IMR-90 (cell line): Measurements from ENCODE around the gene AGPS. TPM values are rescaled to one million over a fixed set of nuclear protein-coding genes. Genes with fewer than 3 reads are reported as not detected.

ENCODE experiments used
- ATAC-seq: fragments of 200-7000 bp; cut with Tn5 transposase; 2 replicates; pipeline ENCODE4 v1.9.1; 2020; ENCODE audit warnings: low read depth, mild to moderate bottlenecking, moderate library complexity
- BruUV-seq: library from RNA; stranded (reverse); fragments of 400-500 nt; replicated peaks from 2 replicates; lab custom pipeline; 2021; lab: Mats Ljungman, UMichigan
- CTCF ChIA-PET: fragments of 300-600 bp; formaldehyde crosslinking; extraction: SDS; loops from one replicate; lab custom pipeline; 2021; ENCODE audit warnings: antibody characterized with exemption; lab: Yijun Ruan, JAX
- POLR2A ChIA-PET: fragments of 300-600 bp; sonication (Branson Sonifier 250); formaldehyde crosslinking; loops from one replicate; lab custom pipeline; 2022; ENCODE audit warnings: antibody characterized with exemption; ENCODE audit not compliant: unreplicated experiment; lab: Charles Lee
- DNase-seq: peaks from one replicate; pipeline ENCODE4 v3.0.0; 2013
- H2AFZ ChIP-seq: replicated peaks from 2 replicates; pipeline ENCODE3; 2013; ENCODE audit warnings: low read length, mild to moderate bottlenecking; ENCODE audit not compliant: poor library complexity
- H2AK5ac ChIP-seq: 2 replicates; pipeline ENCODE4 v1.6.1; 2013; ENCODE audit warnings: low read depth, low read length, inconsistent platforms
- H2AK9ac ChIP-seq: replicated peaks from 2 replicates; pipeline ENCODE3; 2013; ENCODE audit warnings: mild to moderate bottlenecking, low read depth, low read length, moderate library complexity; ENCODE audit not compliant: poor library complexity
- H2BK120ac ChIP-seq: 2 replicates; pipeline ENCODE4 v1.6.1; 2013; ENCODE audit warnings: low read depth, low read length, inconsistent platforms
- H2BK15ac ChIP-seq: 3 replicates; pipeline ENCODE4 v1.6.1; 2013; ENCODE audit warnings: low read depth, low read length, inconsistent platforms
- H2BK20ac ChIP-seq: 2 replicates; pipeline ENCODE4 v1.6.1; 2013; ENCODE audit warnings: low read depth, mild to moderate bottlenecking, inconsistent platforms, low read length, moderate library complexity
- H2BK5ac ChIP-seq: 2 replicates; pipeline ENCODE4 v1.6.1; 2013; ENCODE audit warnings: mild to moderate bottlenecking, low read depth, low read length, inconsistent platforms; ENCODE audit not compliant: poor library complexity, severe bottlenecking
- H3K14ac ChIP-seq: replicated peaks from 2 replicates; pipeline ENCODE4 v1.6.1; 2013; ENCODE audit warnings: low read depth, low read length, inconsistent platforms
- H3K18ac ChIP-seq: 2 replicates; pipeline ENCODE4 v1.6.1; 2013; ENCODE audit warnings: low read depth, low read length, control low read depth
- H3K23ac ChIP-seq: 2 replicates; pipeline ENCODE4 v1.6.1; 2013; ENCODE audit warnings: low read depth, low read length, inconsistent platforms
- H3K27ac ChIP-seq: 2 replicates; pipeline ENCODE4 v1.5.1; 2013; ENCODE audit warnings: mild to moderate bottlenecking, control low read depth, low read length; ENCODE audit not compliant: insufficient read depth
- H3K27me3 ChIP-seq: 2 replicates; pipeline ENCODE4 v1.6.1; 2013; ENCODE audit warnings: low read length; ENCODE audit not compliant: control insufficient read depth, insufficient read depth
- H3K36me3 ChIP-seq: 2 replicates; pipeline ENCODE4 v1.6.1; 2013; ENCODE audit warnings: low read length, mixed read lengths; ENCODE audit not compliant: control insufficient read depth, insufficient read depth
- H3K4ac ChIP-seq: 2 replicates; pipeline ENCODE4 v1.6.1; 2013; ENCODE audit warnings: low read depth, low read length, inconsistent platforms
- H3K4me1 ChIP-seq: 2 replicates; pipeline ENCODE4 v1.6.1; 2013; ENCODE audit warnings: low read length, mixed read lengths; ENCODE audit not compliant: control insufficient read depth, insufficient read depth
- H3K4me2 ChIP-seq: 2 replicates; pipeline ENCODE4 v1.6.1; 2013; ENCODE audit warnings: low read depth, mild to moderate bottlenecking, control low read depth, low read length, moderate library complexity
- H3K4me3 ChIP-seq: 2 replicates; pipeline ENCODE4 v1.5.1; 2013; ENCODE audit warnings: low read depth, mild to moderate bottlenecking, control low read depth, low read length, moderate library complexity; ENCODE audit not compliant: insufficient read depth
- H3K56ac ChIP-seq: 2 replicates; pipeline ENCODE4 v1.6.1; 2013; ENCODE audit warnings: low read length, inconsistent platforms; ENCODE audit not compliant: insufficient read depth; ENCODE audit errors: extremely low read depth
- H3K79me1 ChIP-seq, 2 experiments: 2 replicates each; pipeline ENCODE4 v1.6.1; 2013; ENCODE audit warnings: low read length in 2 of 2, inconsistent platforms in 1 of 2, low read depth in 1 of 2
- H3K9ac ChIP-seq: 2 replicates; pipeline ENCODE4 v1.6.1; 2013; ENCODE audit warnings: low read depth, low read length, control low read depth
- H3K9me1 ChIP-seq: 2 replicates; pipeline ENCODE4 v1.6.1; 2013; ENCODE audit warnings: low read length, inconsistent platforms; ENCODE audit not compliant: insufficient read depth
- H3K9me3 ChIP-seq: 2 replicates; pipeline ENCODE4 v1.6.1; 2013; ENCODE audit warnings: low read length; ENCODE audit not compliant: control insufficient read depth, insufficient read depth
- H4K20me1 ChIP-seq: 2 replicates; pipeline ENCODE4 v1.6.1; 2013; ENCODE audit warnings: low read length, inconsistent platforms; ENCODE audit not compliant: insufficient read depth
- H4K5ac ChIP-seq: 2 replicates; pipeline ENCODE4 v1.6.1; 2013; ENCODE audit warnings: mild to moderate bottlenecking, low read depth, low read length, control low read depth
- H4K8ac ChIP-seq, 2 experiments: 2 replicates each; pipeline ENCODE4 v1.6.1; 2013; ENCODE audit warnings: low read depth in 2 of 2, low read length in 2 of 2, control low read depth in 1 of 2, inconsistent platforms in 1 of 2
- H4K91ac ChIP-seq: 2 replicates; pipeline ENCODE4 v1.6.1; 2013; ENCODE audit warnings: low read depth, low read length, inconsistent platforms; ENCODE audit not compliant: insufficient read depth
- BHLHE40 ChIP-seq: fragments of 150-350 bp; IDR thresholded peaks from 2 replicates; pipeline ENCODE4 v1.6.1; 2016; ENCODE audit warnings: mild to moderate bottlenecking, low read depth, low read length
- CEBPB ChIP-seq: IDR thresholded peaks from 2 replicates; pipeline ENCODE4 v1.6.1; 2012; ENCODE audit warnings: low read depth, low read length, improper control_type of control experiment
- MAZ ChIP-seq: IDR thresholded peaks from 2 replicates; pipeline ENCODE4 v1.6.1; 2012; ENCODE audit warnings: low read depth, mild to moderate bottlenecking, low read length, improper control_type of control experiment, moderate library complexity, borderline replicate concordance
- MXI1 ChIP-seq: IDR thresholded peaks from 2 replicates; pipeline ENCODE4 v1.6.1; 2012; ENCODE audit warnings: low read depth, mild to moderate bottlenecking, low read length, moderate library complexity, borderline replicate concordance
- NFE2L2 ChIP-seq: fragments of 150-350 bp; IDR thresholded peaks from 2 replicates; pipeline ENCODE4 v1.6.1; 2016; ENCODE audit warnings: low read depth, mild to moderate bottlenecking, low read length
- POLR2A ChIP-seq: IDR thresholded peaks from 2 replicates; pipeline ENCODE4 v1.6.1; 2012; ENCODE audit warnings: mild to moderate bottlenecking, low read depth, low read length
- RAD21 ChIP-seq: IDR thresholded peaks from 2 replicates; pipeline ENCODE4 v1.6.1; 2012; ENCODE audit warnings: low read length, improper control_type of control experiment
- RCOR1 ChIP-seq: IDR thresholded peaks from 2 replicates; pipeline ENCODE4 v1.6.1; 2012; ENCODE audit warnings: mild to moderate bottlenecking, low read length, improper control_type of control experiment; ENCODE audit not compliant: insufficient replicate concordance
- RFX5 ChIP-seq: IDR thresholded peaks from 2 replicates; pipeline ENCODE4 v1.8.0; 2012; ENCODE audit warnings: low read depth, mild to moderate bottlenecking, low read length, moderate library complexity
- SMC3 ChIP-seq: fragments of 150-350 bp; IDR thresholded peaks from 2 replicates; pipeline ENCODE4 v1.6.1; 2016; ENCODE audit warnings: low read depth, mild to moderate bottlenecking, antibody characterized with exemption, low read length, moderate library complexity
- USF2 ChIP-seq: fragments of 150-350 bp; IDR thresholded peaks from 2 replicates; pipeline ENCODE4 v1.6.1; 2017; ENCODE audit warnings: mild to moderate bottlenecking, antibody characterized with exemption, low read length, low read depth
- WGBS, 2 experiments: methylation state at CpG; one replicate each; pipeline versions ENCODE4 v1.1.5 to v1.1.7; 2013; ENCODE audit warnings: missing lambda C conversion rate in 2 of 2; ENCODE audit not compliant: insufficient read length in 1 of 2; ENCODE audit errors: extremely low coverage in 2 of 2; 5-methylcytosine and 5-hydroxymethylcytosine counted together
- dilution Hi-C: fragments of 300-500 bp; cut with HindIII; formaldehyde crosslinking; loops from one replicate; pipeline ENCODE4 v1.14.3; 2018; ENCODE audit warnings: low sequenced_read_pairs; ENCODE audit not compliant: unreplicated experiment
- in situ Hi-C: fragments of 300-500 bp; cut with MboI; formaldehyde crosslinking; loops from 3 replicates; pipeline ENCODE4 v1.14.3; 2019; ENCODE audit warnings: low sequenced_read_pairs, inconsistent platforms, mixed read lengths
- intact Hi-C: fragments of 100-400 bp; cut with micrococcal nuclease; formaldehyde crosslinking; loops from 2 replicates; pipeline ENCODE4 v1.10.0; 2022
- polyA plus RNA-seq, 3 experiments: library from polyadenylated mRNA; depleted of rRNA; stranded (reverse); fragments of >200 nt; gene quantifications; 2 replicates each; pipeline ENCODE4 v1.2.3, GENCODE V29; 2012; ENCODE audit warnings: low replicate concordance in 1 of 3
- total RNA-seq: library from RNA; depleted of rRNA; stranded (reverse); fragments of >200 nt; gene quantifications from 2 replicates; pipeline ENCODE4 v1.2.3, GENCODE V29; 2012
- TF ChIP-seq, protein P1 (sequence below): fragments of 150-350 bp; IDR thresholded peaks from 2 replicates; pipeline ENCODE4 v1.6.1; 2016; ENCODE audit warnings: low read depth, mild to moderate bottlenecking, low read length, moderate library complexity, borderline replicate concordance

Gene AGPS
- total and polyA plus RNA-seq, 2 of the 4 experiments (the other 2 are of a cell fraction): 6.6 to 18.6 TPM

GRCh38 chr2:177575358-177575757, 182.8 kb downstream of the AGPS start:
- Histone ChIP-seq H3K18ac (no peak overlapping the region), H4K5ac (no peak overlapping the region), H3K4me1 (no peaks in the 10 kb centered on the region), H3K4ac (no peak overlapping the region), H3K56ac (no peak overlapping the region), H3K14ac (no peak overlapping the region), H2BK20ac (no peak overlapping the region), H2BK120ac (no peak overlapping the region), H3K36me3 (no peaks in the 10 kb centered on the region), H2AK9ac (no peak overlapping the region), H2BK15ac (no peak overlapping the region), H3K79me1 (no peaks in the 10 kb centered on the region), H4K8ac (no peak overlapping the region), H3K9me1 (no peaks in the 10 kb centered on the region), H2AFZ (no peak overlapping the region), H2BK5ac (no peak overlapping the region), H3K9me3 (no peaks in the 10 kb centered on the region), H3K4me3 (no peak overlapping the region), H2AK5ac (no peak overlapping the region), H3K4me2 (no peak overlapping the region), H4K20me1 (no peaks in the 10 kb centered on the region), H3K23ac (no peak overlapping the region), H3K27me3 (peaks cover 2% of the 10 kb centered on the region), H4K91ac (no peak overlapping the region), H3K27ac (no peak overlapping the region), H3K9ac (no peak overlapping the region)
- POLR2A ChIA-PET: no interaction called here
- CTCF ChIA-PET: no interaction called here
- no peak for ATAC-seq
- DNase-seq: no peak
- in situ Hi-C loops: no loop called here
- dilution Hi-C loops: no loop called here
- intact Hi-C loops: no loop called here
- TF ChIP-seq RFX5 (no peak), BHLHE40 (no peak), MXI1 (no peak), NFE2L2 (no peak), POLR2A (no peak), RCOR1 (no peak), CEBPB (no peak), SMC3 (no peak), RAD21 (no peak), MAZ (no peak), USF2 (no peak)
- TF ChIP-seq, protein P1, sequence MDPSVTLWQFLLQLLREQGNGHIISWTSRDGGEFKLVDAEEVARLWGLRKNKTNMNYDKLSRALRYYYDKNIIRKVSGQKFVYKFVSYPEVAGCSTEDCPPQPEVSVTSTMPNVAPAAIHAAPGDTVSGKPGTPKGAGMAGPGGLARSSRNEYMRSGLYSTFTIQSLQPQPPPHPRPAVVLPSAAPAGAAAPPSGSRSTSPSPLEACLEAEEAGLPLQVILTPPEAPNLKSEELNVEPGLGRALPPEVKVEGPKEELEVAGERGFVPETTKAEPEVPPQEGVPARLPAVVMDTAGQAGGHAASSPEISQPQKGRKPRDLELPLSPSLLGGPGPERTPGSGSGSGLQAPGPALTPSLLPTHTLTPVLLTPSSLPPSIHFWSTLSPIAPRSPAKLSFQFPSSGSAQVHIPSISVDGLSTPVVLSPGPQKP: no peak
- no TSS peak for BruUV-seq
- WGBS, 2 experiments: no CpG with 5 or more reads among the region's 2 CpGs
